HEK293T (cell line): Measurements from ENCODE around the gene NPFFR2.

Experiments used
- BHLHE40 ChIP-seq: fragments of 450-650 bp; IDR thresholded peaks from 2 replicates; pipeline ENCODE4 v1.6.1; 2016; ENCODE audit warnings: mild to moderate bottlenecking, moderate library complexity, borderline replicate concordance
- ELF4 ChIP-seq: fragments of 450-650 bp; IDR thresholded peaks from 2 replicates; pipeline ENCODE4 v1.6.1; 2017; ENCODE audit warnings: antibody characterized with exemption
- FOXA1 ChIP-seq: fragments of 450-650 bp; IDR thresholded peaks from 2 replicates; pipeline ENCODE4 v1.6.1; 2016; ENCODE audit warnings: mild to moderate bottlenecking
- FOXK2 ChIP-seq: fragments of 450-650 bp; IDR thresholded peaks from 2 replicates; pipeline ENCODE4 v1.6.1; 2016; ENCODE audit warnings: mild to moderate bottlenecking
- FOXM1 ChIP-seq: fragments of 450-650 bp; IDR thresholded peaks from 2 replicates; pipeline ENCODE4 v1.6.1; 2017; ENCODE audit warnings: mild to moderate bottlenecking, borderline replicate concordance
- NFRKB ChIP-seq: fragments of 450-650 bp; IDR thresholded peaks from 2 replicates; pipeline ENCODE4 v1.6.1; 2016; ENCODE audit warnings: mild to moderate bottlenecking, moderate library complexity
- SP1 ChIP-seq: fragments of 450-650 bp; IDR thresholded peaks from 2 replicates; pipeline ENCODE4 v1.6.1; 2017

DNA sequence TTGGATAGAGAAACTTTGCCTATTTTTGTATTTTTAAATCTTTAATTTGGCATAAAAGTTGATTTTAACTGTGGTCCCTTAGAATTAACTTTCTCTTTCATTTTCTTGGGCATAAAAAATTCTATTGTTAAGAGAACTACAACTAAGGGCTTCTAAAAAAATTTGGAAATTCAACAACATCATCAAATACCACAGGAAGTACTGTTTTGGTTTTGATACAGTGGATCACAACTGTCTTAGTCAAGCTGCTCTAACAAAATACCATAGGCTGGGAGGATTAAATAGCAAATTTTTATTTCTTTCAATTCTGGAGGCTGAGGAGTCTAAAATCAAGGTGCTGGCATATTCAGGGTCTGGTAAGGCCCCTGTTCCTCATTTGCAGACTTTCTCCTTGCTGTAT lies 19.9 kb upstream of the NPFFR2 start:
- TF ChIP-seq FOXK2, result no peak
- no peak for TF ChIP-seq BHLHE40
- TF ChIP-seq NFRKB, result no peak
- TF ChIP-seq FOXA1, result no peak
- TF ChIP-seq SP1, result no peak
- TF ChIP-seq FOXM1, result no peak
- TF ChIP-seq ELF4, result no peak
